Umbilical cord (tissue), 2 donors: ENCODE measurements around the gene NTS. TPM values are rescaled to one million over a fixed set of nuclear protein-coding genes. Genes with fewer than 3 reads are reported as not detected.

Source experiments
- DNase-seq: peaks from one replicate; pipeline ENCODE4 v3.0.0-alpha.2; 2015; ENCODE audit warnings: low spot score
- total RNA-seq: library from RNA; depleted of rRNA; stranded (reverse); fragments of >200 nt; gene quantifications from one replicate; pipeline ENCODE4 v1.2.3, GENCODE V29; 2014; ENCODE audit warnings: low replicate concordance; ENCODE audit not compliant: insufficient read depth

Gene NTS, protein sequence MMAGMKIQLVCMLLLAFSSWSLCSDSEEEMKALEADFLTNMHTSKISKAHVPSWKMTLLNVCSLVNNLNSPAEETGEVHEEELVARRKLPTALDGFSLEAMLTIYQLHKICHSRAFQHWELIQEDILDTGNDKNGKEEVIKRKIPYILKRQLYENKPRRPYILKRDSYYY
- total RNA-seq: not detected

DNA sequence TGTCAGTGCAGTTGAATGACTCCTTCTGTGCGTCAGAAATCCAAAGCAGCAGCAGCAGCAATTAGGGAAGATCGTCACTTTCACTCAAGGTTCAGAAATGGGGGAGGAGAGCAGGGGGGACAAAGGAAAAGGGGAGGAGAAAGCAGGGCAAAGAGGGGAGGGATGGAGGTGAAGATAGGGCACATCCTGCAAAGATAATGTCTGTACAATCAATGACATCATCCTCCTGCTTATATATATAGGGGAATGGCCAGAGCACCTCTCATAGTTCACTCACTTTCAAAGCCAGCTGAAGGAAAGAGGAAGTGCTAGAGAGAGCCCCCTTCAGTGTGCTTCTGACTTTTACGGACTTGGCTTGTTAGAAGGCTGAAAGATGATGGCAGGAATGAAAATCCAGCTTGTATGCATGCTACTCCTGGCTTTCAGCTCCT lies at the start of gene NTS:
TSS of gene NTS (plus strand) at position 265 of the 431 bp plus-strand sequence. CDS start at position 374, 109 bp downstream.
- DNase-seq: no peak

DNA sequence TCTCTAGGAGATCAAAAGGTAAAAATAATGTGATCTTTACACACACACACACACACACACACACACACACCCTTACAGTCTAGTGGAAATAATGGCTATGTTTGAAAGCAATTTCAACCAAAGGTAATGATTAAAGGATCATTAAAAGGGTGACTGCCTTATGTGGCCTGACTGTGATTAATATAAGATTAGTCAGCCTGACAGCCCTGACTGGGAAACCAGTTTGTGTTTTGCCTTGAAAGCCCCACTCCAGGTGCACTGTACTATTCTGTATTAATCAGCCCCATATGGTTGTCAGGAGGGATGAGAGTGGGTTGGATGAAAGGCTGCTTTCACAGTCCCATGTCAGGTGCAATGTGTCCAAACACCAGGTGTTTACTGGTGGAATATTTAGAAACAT lies 48.3 kb upstream of the NTS start:
- no peak for DNase-seq

DNA sequence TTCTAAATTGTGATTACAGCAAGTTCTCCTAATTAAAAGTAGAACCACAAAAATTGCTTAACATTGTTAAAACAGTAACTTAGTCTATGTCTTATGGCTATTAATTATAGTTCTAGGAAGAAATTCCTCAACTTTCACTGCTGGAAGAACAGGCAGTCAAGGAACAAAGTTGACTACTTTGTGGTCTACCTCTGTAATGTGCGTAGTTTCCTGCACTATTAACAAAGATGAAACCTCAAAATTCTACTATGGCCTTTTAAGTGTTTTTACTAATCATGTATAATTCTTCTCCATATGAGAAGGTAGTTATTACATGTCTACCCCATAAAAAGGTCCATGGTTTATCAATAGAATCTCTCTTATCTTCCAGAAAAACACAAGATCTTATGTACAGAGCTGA lies 45.5 kb upstream of the NTS start:
- no peak for DNase-seq

DNA sequence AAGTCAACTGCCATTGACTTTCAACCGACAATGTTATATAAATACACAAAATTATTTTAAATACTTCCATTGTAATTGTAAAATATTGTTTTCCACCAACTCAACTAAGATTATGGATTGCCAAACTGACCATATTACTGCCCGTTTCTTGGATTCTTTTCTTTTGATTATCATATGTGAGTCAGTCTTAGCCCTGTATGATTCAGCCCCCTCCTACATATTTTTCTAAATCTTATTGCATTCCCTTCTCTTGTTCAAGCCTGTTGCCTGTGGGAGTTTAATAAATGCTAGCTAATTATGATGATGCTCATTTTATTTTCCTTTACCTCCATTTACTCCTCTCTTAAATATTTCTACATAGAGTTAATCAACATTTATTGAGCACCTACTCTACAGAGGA lies 44.7 kb upstream of the NTS start:
- no peak for DNase-seq

DNA sequence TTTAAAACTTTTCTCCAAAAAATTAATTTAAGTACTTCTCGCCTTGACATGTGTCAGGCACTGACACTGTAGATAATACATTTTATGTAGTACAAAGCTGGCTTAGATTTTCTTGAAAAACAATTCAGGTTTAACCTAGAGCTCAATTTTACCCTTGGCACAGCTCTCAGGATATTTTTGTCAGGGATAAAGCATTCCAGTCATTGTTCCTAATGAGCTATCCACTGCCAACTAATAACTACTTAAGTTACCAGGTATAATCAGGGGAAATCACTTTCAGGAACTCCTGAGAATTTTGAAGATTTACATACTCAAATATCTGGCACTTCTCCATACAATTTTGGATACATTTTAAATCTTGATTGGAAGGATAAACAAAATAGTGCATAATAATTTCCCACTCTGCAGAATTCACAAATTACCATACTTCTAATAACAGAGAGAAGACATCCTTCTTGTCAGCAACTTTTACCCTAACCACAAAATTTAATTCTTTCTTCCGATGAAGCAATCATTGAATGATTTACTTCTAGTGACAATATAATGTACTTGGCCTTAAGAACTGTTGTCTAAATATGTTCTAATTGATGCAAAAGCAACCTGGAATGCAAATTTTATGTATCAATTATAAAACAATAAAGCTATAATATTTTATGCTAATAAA lies 42.6 kb upstream of the NTS start:
- no peak for DNase-seq

DNA sequence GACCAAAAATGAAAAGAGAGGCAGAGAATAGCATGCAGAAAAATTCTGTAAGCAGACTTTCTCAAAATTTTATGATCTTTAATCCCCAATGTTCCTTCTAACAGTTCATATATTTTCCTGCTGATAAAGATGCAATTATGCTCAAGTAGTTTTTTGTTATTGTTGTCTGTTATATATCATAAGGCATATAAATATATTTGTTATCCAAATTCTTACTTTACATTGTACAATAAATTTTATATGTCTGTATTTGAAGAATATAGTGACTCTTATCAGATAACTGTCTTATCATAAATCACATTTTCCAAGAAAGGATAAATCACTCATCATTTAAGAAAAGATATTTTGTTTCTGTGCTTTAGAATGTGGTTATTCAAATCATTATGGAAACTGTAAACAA lies 40.5 kb upstream of the NTS start:
- DNase-seq: no peak

DNA sequence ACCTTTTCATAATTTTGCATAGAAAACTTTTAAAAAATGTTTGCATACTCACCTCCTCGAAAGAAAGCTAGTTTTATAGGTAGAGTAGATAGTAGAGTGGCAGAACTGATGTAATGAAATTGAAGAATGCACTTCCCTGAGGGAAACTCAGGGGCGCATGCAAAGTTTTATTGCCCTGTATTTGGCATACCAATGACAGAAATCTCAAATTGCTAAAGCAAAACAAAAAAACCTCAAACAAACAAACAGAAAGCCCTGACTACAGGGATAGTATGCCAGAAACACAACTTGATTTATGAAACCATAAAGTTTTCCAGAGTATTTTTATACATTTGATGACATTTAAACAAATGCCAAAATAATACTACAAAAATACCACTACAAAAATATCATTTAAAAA lies 39.7 kb upstream of the NTS start:
- DNase-seq: no peak

DNA sequence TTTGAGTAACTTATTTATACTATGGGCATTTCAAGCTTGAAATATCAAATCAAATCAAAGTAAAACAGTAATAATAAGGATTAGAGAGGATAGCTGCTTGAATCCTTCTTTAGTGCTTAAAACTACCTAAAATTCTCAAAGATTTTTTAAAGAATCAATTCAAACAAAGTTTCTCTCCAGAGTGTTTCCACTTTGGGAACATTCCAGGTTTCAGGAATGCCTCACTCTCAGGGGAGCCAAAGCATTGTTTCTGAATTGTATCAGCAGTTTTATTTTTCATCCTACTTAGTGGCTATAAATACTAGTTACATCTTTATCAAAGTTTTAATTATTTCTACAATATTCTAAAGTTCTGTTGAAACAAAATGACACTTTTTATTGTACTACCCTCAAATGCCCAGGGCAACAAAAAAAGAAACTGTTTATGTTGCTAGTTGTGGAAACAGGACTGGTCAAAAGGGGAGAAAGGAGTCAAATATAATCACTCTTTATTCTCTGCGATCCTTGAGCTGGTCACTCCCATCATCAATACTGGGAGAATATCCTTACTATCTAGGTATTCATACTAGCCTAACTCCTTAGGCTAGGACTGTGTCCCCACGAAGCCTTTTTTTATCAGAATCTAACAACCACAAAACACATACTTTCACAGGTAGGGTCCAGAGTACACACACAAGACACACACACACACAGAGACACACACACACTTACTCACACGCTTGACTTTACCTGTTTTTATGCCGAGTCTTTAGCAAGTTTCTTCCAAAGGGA lies 38.5 kb upstream of the NTS start:
- DNase-seq: peak; percentile 14

DNA sequence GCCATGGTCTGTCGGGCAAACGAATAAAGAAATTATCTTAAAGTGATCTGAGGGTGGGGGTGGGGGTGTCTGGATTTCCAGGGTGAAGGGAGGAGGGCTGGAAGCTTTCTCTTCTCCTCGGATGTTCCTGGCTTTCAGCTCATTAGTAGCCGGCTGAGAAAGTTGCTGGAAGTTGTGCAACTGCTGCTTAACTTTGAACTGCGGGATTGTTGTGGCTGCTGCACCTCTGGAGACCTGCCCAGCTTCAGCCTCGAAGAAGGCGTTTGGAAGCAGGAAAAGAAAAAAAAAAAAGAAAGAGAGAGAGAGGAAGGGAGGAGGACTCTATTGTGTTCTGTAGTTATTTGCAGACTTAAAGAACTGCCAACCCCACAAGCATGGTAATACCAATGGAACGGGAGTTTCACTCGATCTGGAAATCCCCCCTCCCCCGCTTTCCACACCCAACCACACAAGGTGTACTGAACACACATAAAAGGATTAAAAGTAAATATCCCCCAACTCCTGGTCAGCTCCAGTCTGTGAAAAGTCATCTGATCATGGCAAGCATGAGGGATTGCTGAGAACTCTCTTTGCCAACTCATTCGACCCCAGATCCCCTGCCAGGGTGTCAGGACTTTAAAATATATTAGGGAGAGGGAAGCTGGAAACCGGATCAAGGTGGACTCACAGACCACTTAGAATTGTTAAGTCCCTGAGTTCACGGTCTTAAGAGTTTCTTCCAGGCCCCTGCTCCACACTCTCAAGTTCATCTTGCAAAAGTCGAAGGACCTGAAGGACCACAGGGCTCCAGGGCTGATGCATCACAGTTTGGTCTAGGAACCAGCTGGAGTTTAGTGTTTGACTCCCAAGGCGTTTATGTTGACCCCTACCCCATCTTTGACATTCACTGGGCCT lies 37.7 kb upstream of the NTS start, which contains the start of gene RASSF9:
TSS of gene RASSF9 (minus strand) at position 213 of the 894 bp plus-strand sequence. CDS start at position 5, 208 bp downstream.
- DNase-seq: peak; percentile 61

DNA sequence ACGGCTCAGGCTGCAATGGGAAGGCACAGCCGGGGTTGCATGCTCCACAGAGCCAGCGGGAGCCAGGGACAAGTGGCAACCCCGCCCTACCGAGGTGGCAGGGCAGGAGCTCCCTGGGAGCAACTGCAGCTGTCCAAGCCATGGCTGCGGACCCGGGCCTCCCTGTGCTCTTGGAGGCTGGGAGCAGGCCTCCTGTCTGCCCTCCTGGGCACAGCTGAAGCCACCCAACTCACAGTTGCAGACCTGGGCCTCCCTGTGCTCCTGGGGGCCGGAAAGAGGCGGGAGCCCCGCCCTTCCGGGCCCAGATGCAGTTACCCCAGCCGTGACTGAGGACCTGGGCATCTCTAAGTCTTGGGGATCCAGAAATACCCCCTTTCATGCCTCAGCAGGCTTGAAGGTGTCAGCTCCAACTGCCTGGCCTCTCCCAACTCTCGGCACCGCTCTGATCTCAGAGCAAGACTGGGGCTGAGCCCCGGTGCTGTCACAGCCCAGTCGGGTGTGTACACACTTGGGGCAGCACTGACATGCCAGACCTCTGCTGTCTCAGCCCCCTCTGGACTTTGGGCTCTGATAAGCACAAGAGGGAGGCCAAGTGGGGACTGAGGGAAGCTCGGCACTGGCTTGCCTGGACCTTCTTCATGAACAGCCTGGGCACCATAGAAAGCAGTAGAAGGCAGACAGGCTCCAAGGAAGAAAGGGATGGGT lies 30.3 kb upstream of the NTS start:
- DNase-seq: no peak

DNA sequence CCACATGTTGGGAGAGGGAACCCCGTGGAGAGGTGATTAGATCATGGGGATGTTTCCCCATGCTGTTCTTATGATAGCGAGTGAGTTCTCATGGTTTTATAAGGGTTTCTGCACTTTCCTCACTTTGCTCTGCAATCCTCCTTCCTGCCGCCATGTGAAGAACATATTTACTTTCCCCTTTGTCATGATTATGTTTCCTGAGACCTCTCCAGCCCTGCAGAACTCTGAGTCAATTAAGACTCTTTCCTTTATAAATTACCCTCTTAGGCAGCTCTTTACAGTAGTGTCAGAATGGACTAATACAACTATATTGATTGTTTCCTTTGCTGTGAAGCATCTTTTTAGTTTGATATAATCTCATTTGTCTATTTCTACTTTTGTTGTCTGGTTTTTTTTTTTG lies 24.8 kb upstream of the NTS start:
- no peak for DNase-seq

DNA sequence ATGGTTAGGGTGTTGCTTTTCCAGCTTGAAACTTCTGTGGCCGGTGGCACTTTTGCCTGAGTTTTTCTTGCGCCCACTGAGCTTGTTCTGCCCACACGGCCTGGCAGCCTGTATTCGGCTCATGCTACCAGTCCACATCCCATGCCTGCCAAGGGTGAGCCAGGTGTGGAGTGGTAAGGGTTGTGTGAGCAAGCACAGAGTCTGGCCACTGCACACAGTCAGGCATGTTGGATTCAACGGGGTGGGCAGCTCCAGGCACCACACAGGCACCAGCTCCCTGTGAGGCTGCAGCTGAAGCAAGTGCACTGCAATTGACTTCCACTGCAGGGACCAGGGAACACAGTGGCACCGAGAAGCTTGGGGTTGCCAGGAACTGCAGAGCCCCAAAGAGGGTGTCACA lies 18.8 kb upstream of the NTS start:
- DNase-seq: no peak

DNA sequence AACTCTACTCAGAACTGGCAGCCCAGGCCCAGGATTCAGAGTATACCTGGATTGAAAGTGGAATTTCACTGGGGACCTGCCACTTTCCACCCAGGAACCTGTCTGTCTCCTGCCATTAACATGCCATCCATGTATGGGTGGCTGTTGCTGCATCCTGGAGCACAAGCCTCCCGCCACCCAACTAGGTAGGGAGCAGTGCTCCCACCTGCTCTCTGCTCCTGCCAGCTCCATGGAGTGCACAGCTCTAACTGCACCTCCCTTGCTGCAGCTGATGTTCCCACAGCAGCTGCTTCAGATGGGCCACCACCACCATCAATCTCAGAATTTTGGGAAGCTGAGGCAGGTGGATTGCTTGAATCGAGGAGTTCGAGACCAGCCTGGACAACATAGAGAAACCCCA lies 17.1 kb upstream of the NTS start:
- no peak for DNase-seq

DNA sequence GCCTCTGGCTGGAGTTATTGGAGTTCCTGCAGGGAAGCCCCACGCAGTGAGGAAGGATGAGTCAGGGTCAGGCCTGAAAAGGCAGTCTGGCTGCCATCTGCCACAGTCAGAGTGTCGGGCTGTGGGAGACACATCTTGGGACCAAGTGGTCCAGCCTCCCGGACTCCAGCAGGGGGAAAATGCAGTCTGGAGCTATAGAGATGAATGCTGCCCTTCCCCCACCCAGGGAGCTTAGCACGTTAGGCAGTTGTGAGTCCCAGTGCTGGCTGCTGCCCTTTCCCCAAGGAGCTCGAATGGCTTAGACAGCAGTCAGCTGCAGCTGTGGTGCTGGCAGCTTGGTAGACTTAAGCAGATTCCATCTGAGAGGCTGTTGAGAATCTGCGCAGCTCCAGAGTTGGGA lies 8.2 kb upstream of the NTS start:
- DNase-seq: no peak

DNA sequence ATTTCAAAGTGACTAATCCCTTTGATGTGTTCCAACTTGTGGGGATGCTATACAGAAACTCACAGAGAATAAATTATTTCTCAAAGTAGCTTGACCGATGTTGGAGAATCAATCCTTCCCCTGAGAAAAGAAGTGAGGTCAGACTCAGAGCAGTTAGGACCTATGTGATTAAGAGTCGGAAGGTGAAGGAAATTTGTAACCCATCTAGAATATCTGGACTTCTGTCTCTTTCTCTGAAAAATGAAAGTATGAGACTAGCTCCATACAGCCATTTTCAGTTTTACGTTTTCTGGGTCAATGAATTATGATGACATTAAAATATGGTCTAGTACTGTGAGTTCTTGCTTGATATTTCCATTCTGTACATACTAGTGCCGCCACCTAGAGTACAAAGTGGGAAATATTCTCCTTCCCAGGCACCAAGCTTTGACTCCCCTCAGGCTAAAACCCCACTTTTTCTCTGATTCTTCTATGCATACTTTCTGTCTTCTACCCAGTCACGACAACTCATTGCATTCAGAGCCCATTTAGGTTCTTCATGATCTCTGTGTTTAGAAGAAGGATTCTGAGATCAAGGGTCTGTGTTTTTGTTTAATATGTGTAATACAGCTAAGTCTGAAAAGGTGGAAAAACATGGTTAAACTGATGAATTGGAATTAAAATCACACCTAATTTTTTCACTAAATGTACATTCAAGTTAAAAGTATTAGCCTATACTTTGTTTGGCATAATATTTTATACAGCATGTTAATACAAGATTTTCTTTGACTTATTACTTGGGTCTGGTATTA lies 6.9 kb upstream of the NTS start:
- peak; percentile 73 for DNase-seq

DNA sequence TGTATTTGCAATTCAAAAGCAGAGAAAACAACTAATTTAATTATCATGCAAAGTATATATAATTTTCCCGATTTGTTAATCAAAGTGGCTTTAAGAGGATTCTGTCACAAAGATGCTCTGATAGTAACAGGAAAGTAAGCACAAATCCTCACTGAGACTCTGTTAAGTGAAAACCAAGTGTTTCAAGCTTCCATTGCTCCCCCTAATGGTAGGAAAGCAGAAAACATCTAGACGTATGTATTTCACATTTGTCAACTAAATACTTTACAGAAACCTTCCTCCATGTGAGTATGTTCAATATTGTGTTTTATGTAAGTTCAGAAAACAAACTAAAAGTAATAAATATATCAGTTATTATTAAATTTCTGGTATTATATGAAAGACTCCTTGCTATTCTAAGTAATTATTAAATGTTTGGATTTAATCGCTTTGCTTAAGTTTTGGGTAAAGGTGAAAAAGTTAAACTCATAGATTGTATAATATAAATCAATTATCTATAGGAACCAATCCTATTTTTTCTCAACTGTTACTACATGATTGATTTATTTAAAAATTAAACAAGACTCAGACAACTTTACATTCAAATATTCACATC lies 1.5 kb upstream of the NTS start:
- DNase-seq: peak; percentile 68

DNA sequence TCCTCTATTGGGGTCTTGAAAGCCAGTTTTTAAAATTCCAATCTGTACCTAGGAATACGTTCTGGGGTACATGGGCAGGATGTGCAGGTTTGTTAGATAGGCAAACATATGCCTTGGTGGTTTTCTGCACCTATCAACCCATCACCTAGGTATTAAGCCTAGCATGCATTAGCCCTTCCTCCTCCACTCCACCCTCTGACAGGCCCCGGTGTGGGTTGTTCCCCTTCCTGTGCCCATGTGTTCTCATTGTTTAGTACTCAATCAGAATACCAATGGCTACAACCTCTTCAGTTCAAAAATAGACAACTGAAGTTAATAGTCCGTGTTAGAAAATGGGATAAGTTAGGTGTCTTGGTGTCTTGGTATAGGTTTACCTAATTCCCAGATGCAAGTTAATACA lies 3.4 kb downstream of the NTS start:
- DNase-seq: no peak

DNA sequence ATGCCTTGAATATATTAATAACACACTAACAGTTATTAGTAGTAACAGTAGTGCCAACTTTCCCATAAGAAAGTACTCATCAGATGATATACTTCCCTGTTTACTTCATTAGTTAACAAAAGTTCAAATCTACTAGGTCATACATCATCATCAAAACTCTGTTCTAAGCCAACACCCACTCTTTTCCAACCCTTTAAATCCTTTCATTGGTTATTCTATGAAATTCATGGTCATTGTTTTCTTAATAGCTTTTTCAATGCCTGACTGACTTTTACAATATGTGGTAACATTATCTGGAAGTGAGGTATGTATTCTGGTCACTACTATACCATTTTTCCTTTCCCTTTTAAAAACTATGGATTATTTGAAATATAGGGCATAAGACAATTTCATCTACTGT lies 9.7 kb downstream of the NTS start:
- DNase-seq: no peak

DNA sequence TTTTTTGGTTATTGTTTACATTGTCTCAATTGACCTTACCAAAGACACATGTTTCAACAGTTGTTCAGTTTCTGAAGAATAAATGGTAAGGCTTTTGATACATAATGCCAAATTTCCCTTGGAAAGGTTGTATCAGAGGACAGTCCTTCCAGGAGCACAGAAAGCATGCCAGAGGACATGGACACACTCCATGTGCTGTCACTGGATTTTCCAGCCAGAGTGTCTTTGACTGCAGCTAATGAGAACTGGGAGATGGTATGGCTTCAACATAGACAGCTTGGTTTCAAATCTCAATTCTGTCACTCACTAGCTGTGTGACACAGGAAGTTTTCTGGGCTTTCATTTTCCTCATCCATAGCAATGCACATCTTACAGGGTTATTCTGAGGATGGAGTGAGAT lies 20.6 kb downstream of the NTS start:
- no peak for DNase-seq
